ENCODE measurements around the gene SYNRG.

GRCh38 chr17:37494971-37495370, 114.2 kb downstream of the SYNRG start:
- TF ChIP-seq EP300 (IDR thresholded peaks at IDR 0.05) = no peak
- no peak for TF ChIP-seq POLR2A (IDR thresholded peaks at IDR 0.05)
